ENCODE data around the gene GPSM1.
"Not testable (repeated sequence)": the region's sequence is repeated elsewhere in the genome, so short reads cannot be mapped to it uniquely, and the experiment has no call there.

- TF ChIP-seq, protein P1, sequence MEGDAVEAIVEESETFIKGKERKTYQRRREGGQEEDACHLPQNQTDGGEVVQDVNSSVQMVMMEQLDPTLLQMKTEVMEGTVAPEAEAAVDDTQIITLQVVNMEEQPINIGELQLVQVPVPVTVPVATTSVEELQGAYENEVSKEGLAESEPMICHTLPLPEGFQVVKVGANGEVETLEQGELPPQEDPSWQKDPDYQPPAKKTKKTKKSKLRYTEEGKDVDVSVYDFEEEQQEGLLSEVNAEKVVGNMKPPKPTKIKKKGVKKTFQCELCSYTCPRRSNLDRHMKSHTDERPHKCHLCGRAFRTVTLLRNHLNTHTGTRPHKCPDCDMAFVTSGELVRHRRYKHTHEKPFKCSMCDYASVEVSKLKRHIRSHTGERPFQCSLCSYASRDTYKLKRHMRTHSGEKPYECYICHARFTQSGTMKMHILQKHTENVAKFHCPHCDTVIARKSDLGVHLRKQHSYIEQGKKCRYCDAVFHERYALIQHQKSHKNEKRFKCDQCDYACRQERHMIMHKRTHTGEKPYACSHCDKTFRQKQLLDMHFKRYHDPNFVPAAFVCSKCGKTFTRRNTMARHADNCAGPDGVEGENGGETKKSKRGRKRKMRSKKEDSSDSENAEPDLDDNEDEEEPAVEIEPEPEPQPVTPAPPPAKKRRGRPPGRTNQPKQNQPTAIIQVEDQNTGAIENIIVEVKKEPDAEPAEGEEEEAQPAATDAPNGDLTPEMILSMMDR (IDR thresholded peaks at IDR 0.05 in 2 of 3, conservative IDR thresholded peaks at IDR 0.05 in 1 of 3; ENCODE audit: borderline replicate concordance in 1 of 3, insufficient read depth in 1 of 3, low read depth in 2 of 3, low read length in 2 of 3): not testable (repeated sequence)
- not testable (repeated sequence) for TF ChIP-seq JUND (IDR thresholded peaks at IDR 0.05); CEBPB (IDR thresholded peaks at IDR 0.05; ENCODE audit: low read depth); POLR2A (IDR thresholded peaks at IDR 0.05; ENCODE audit: borderline replicate concordance, extremely low read depth, insufficient read depth, insufficient read length)
- TF ChIP-seq, protein P2, sequence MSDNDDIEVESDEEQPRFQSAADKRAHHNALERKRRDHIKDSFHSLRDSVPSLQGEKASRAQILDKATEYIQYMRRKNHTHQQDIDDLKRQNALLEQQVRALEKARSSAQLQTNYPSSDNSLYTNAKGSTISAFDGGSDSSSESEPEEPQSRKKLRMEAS (IDR thresholded peaks at IDR 0.05): not testable (repeated sequence)
These were observed 78.6 kb downstream of the GPSM1 start for GRCh38 chr9:136405904-136406303.

Measured in HCT116 (cell line).